ENCODE results near the gene ALOXE3.

ALOXE3 gene

DNA sequence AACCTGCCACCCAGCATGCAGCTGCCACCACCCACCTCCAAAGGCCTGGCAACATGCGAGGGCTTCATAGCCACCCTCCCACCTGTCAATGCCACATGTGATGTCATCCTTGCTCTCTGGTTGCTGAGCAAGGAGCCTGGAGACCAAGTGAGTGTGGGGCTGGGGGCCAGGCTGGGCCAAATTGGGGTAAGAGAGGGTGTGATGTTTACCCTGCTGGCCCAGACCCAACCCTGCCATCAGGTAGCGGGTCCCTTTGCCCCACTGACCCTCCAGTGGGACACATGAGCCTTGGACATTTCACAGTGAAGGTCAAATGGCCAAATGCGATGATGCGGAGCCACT, 70.6 kb downstream of the ALOXE3 start:
- no peak for DNase-seq (ENCODE audit: low spot score)

DNA sequence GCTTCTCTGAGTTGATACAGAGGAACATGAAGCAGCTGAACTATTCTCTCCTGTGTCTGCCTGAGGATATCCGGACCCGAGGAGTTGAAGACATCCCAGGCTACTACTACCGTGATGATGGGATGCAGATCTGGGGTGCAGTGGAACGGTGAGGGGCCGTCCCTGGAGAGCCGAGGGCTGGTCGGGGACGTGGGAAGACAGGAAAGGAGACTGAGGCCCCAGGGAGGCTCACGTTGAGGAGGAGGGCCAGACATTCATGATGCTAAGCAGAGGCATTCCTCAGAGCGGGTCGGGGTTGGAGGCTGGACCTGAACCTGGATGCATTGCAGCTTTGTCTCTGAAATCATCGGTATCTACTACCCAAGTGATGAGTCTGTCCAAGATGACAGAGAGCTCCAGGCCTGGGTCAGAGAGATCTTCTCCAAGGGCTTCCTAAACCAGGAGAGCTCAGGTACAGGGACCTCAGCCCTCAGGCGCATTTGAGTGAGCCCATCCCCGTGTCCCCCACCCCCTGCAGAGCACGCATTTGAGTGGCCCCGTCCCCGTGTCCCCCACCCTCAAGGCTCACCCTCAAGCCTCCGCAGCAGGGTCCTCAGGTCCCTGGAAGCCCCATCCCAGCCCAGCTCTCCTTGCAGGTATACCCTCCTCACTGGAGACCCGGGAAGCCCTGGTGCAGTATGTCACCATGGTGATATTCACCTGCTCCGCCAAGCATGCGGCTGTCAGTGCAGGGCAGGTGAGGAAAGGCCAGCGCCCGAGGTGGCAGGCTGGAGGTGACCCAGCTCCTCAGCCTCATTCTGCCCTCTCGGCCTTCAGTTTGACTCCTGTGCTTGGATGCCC, 71.2 kb downstream of the ALOXE3 start:
- DNase-seq (ENCODE audit: low spot score) = no peak

GRCh38 chr17:8046306-8046928, 71.9 kb downstream of the ALOXE3 start:
- no peak for DNase-seq (ENCODE audit: low spot score)

All from AG20443 (cell line).